ENCODE results near the gene RASA4B. TPM values are rescaled to one million over a fixed set of nuclear protein-coding genes. Genes with fewer than 3 reads are reported as not detected.

The RASA4B gene
- total and polyA plus RNA-seq, 9 of the 15 experiments (the other 6 are each of a cell fraction or from before 2014, with no cell fraction given) = 0.01 to 2.9 (median 1.5) TPM; not detected in 1

DNA sequence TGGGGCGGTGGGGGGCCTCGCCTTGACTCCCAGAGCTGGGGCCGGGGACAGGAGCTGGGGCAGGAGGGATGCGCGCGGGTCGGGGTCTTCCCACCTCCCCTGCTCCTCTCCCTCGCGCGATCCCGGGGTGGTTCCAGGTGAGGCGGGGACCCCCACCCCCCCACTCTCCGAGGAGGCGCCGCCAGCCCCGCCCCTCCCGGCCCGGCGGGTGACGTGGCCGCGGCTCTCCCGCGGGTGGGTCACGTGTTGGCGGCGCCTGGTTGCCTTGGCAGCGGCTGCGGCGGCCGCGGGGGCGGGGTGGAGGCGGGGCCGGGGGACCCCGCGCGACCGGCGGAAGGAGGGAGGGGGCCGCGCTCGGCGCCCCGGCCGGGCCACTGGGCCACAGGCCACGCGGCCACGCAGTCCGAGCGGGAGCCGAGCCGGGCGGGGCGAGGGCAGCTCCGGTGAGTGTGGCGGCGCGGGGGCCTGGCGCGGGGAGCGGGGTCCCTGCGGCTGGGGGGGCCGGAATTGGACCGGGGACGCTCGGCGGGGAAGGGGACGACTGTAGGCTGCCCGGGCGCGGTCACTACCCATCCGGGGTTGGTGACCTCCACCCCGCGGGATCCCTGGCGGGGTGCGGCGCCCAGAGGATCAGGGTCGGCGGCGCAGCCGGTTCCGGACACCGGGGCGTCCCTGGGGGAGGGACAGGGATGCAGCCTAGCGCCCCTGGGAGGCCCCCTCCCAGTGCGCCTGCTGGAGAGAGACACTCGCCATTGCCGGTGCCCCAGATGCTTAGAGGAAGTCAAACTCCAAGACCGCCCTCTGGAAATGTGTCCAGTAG, 84.1 kb downstream of the RASA4B start, which contains the start of gene ORAI2 (continued):
- TF ChIP-seq, protein P1, sequence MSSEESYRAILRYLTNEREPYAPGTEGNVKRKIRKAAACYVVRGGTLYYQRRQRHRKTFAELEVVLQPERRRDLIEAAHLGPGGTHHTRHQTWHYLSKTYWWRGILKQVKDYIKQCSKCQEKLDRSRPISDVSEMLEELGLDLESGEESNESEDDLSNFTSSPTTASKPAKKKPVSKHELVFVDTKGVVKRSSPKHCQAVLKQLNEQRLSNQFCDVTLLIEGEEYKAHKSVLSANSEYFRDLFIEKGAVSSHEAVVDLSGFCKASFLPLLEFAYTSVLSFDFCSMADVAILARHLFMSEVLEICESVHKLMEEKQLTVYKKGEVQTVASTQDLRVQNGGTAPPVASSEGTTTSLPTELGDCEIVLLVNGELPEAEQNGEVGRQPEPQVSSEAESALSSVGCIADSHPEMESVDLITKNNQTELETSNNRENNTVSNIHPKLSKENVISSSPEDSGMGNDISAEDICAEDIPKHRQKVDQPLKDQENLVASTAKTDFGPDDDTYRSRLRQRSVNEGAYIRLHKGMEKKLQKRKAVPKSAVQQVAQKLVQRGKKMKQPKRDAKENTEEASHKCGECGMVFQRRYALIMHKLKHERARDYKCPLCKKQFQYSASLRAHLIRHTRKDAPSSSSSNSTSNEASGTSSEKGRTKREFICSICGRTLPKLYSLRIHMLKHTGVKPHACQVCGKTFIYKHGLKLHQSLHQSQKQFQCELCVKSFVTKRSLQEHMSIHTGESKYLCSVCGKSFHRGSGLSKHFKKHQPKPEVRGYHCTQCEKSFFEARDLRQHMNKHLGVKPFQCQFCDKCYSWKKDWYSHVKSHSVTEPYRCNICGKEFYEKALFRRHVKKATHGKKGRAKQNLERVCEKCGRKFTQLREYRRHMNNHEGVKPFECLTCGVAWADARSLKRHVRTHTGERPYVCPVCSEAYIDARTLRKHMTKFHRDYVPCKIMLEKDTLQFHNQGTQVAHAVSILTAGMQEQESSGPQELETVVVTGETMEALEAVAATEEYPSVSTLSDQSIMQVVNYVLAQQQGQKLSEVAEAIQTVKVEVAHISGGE (CRISPR knock-in tag; IDR thresholded peaks at IDR 0.05) = no peak
- TF ChIP-seq BMI1 (IDR thresholded peaks at IDR 0.05; ENCODE audit: low read length) = peak; percentile 59; the same call in 1 of the 2 replicates
- no peak for TF ChIP-seq CC2D1A (IDR thresholded peaks at IDR 0.05)
- peak in 1 of 2 experiments; percentile 69; a peak in 1 of 4 replicates for TF ChIP-seq NONO (IDR thresholded peaks at IDR 0.05; ENCODE audit: low read depth in 2 of 2, low read length in 1 of 2)
- TF ChIP-seq ELF2 (CRISPR knock-in tag; IDR thresholded peaks at IDR 0.05) = peak; percentile 22; the same call in 1 of the 2 replicates
- TF ChIP-seq, protein P2, sequence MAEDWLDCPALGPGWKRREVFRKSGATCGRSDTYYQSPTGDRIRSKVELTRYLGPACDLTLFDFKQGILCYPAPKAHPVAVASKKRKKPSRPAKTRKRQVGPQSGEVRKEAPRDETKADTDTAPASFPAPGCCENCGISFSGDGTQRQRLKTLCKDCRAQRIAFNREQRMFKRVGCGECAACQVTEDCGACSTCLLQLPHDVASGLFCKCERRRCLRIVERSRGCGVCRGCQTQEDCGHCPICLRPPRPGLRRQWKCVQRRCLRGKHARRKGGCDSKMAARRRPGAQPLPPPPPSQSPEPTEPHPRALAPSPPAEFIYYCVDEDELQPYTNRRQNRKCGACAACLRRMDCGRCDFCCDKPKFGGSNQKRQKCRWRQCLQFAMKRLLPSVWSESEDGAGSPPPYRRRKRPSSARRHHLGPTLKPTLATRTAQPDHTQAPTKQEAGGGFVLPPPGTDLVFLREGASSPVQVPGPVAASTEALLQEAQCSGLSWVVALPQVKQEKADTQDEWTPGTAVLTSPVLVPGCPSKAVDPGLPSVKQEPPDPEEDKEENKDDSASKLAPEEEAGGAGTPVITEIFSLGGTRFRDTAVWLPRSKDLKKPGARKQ (CRISPR knock-in tag; IDR thresholded peaks at IDR 0.05) = no peak
- 0 out of 2 replicates have a peak, but pooled peaks have one; percentile 8 for TF ChIP-seq ATF7 (IDR thresholded peaks at IDR 0.05)
- TF ChIP-seq, protein P3, sequence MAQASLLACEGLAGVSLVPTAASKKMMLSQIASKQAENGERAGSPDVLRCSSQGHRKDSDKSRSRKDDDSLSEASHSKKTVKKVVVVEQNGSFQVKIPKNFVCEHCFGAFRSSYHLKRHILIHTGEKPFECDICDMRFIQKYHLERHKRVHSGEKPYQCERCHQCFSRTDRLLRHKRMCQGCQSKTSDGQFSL (CRISPR knock-in tag; IDR thresholded peaks at IDR 0.05) = peak; percentile 95
- TF ChIP-seq, protein P3 (tag; IDR thresholded peaks at IDR 0.05) = peak in 1 of 2 experiments; percentile 91; a peak in 2 of 4 replicates
- no peak for TF ChIP-seq FIP1L1 (IDR thresholded peaks at IDR 0.05; ENCODE audit: low read depth, low read length, poor library complexity, severe bottlenecking)
- TF ChIP-seq, protein P4, sequence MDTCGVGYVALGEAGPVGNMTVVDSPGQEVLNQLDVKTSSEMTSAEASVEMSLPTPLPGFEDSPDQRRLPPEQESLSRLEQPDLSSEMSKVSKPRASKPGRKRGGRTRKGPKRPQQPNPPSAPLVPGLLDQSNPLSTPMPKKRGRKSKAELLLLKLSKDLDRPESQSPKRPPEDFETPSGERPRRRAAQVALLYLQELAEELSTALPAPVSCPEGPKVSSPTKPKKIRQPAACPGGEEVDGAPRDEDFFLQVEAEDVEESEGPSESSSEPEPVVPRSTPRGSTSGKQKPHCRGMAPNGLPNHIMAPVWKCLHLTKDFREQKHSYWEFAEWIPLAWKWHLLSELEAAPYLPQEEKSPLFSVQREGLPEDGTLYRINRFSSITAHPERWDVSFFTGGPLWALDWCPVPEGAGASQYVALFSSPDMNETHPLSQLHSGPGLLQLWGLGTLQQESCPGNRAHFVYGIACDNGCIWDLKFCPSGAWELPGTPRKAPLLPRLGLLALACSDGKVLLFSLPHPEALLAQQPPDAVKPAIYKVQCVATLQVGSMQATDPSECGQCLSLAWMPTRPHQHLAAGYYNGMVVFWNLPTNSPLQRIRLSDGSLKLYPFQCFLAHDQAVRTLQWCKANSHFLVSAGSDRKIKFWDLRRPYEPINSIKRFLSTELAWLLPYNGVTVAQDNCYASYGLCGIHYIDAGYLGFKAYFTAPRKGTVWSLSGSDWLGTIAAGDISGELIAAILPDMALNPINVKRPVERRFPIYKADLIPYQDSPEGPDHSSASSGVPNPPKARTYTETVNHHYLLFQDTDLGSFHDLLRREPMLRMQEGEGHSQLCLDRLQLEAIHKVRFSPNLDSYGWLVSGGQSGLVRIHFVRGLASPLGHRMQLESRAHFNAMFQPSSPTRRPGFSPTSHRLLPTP (IDR thresholded peaks at IDR 0.05; ENCODE audit: borderline replicate concordance, extremely low read depth, insufficient read length) = no peak
- TF ChIP-seq, protein P5, sequence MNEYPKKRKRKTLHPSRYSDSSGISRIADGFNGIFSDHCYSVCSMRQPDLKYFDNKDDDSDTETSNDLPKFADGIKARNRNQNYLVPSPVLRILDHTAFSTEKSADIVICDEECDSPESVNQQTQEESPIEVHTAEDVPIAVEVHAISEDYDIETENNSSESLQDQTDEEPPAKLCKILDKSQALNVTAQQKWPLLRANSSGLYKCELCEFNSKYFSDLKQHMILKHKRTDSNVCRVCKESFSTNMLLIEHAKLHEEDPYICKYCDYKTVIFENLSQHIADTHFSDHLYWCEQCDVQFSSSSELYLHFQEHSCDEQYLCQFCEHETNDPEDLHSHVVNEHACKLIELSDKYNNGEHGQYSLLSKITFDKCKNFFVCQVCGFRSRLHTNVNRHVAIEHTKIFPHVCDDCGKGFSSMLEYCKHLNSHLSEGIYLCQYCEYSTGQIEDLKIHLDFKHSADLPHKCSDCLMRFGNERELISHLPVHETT (CRISPR knock-in tag; conservative IDR thresholded peaks at IDR 0.05 in 1 of 2, IDR thresholded peaks at IDR 0.05 in 1 of 2) = 0 out of 4 replicates have a peak, but pooled peaks of 1 of the 2 experiments have one; percentile 50
